Smooth muscle cell (in vitro differentiated cells): ENCODE data around the gene KIAA0753. TPM values are rescaled to one million over a fixed set of nuclear protein-coding genes. Genes with fewer than 3 reads are reported as not detected.

ENCODE experiments used
- DNase-seq: peaks from one replicate; lab custom pipeline; 2025; ENCODE audit not compliant: unreplicated experiment; lab: John Stamatoyannopoulos, UW
- H2AFZ ChIP-seq: fragments of 200-600 bp; sonication (generic); 2 replicates; pipeline ENCODE4 v1.6.0; 2016; ENCODE audit warnings: antibody characterized with exemption, low read depth, mild to moderate bottlenecking
- H3F3A ChIP-seq: fragments of 200-600 bp; sonication (generic); 2 replicates; pipeline ENCODE4 v1.6.0; 2017; ENCODE audit warnings: antibody characterized with exemption, low read depth
- H3K27ac ChIP-seq: fragments of 200-600 bp; sonication (generic); 2 replicates; pipeline ENCODE4 v1.5.1; 2016; ENCODE audit warnings: low read depth, mild to moderate bottlenecking
- H3K27me3 ChIP-seq: fragments of 200-600 bp; sonication (generic); 2 replicates; pipeline ENCODE4 v1.6.1; 2016; ENCODE audit warnings: low read depth, mild to moderate bottlenecking
- H3K36me3 ChIP-seq: fragments of 200-600 bp; sonication (generic); 2 replicates; pipeline ENCODE4 v1.5.1; 2016; ENCODE audit warnings: low read depth
- H3K4me1 ChIP-seq: fragments of 200-600 bp; sonication (generic); 2 replicates; pipeline ENCODE4 v1.5.1; 2016; ENCODE audit warnings: low read depth
- H3K4me2 ChIP-seq: fragments of 200-600 bp; sonication (generic); 2 replicates; pipeline ENCODE4 v1.6.0; 2016; ENCODE audit warnings: mild to moderate bottlenecking
- H3K4me3 ChIP-seq: fragments of 200-600 bp; sonication (generic); 2 replicates; pipeline ENCODE4 v1.5.1; 2016; ENCODE audit warnings: mild to moderate bottlenecking
- H3K79me2 ChIP-seq: fragments of 200-600 bp; sonication (generic); 2 replicates; pipeline ENCODE4 v1.6.0; 2016; ENCODE audit warnings: low read depth, mild to moderate bottlenecking
- H3K9ac ChIP-seq: fragments of 200-600 bp; sonication (generic); 2 replicates; pipeline ENCODE4 v1.6.0; 2016; ENCODE audit warnings: low read depth
- H3K9me3 ChIP-seq: fragments of 200-600 bp; sonication (generic); replicated peaks from 2 replicates; pipeline ENCODE4 v1.5.1; 2016; ENCODE audit warnings: low read depth
- H4K20me1 ChIP-seq: fragments of 200-600 bp; sonication (generic); 2 replicates; pipeline ENCODE4 v1.6.0; 2016; ENCODE audit warnings: low read depth
- CTCF ChIP-seq: fragments of 200-600 bp; sonication (generic); IDR thresholded peaks from 2 replicates; pipeline ENCODE4 v1.5.1; 2017; ENCODE audit warnings: borderline replicate concordance, mild to moderate bottlenecking, antibody characterized with exemption; ENCODE audit not compliant: insufficient read depth, poor library complexity, severe bottlenecking
- WGBS: methylation state at CpG from one replicate; pipeline ENCODE4 v1.1.7; 2016; ENCODE audit warnings: low lambda C conversion rate; 5-methylcytosine and 5-hydroxymethylcytosine counted together
- polyA plus RNA-seq: library from polyadenylated mRNA; unstranded; fragments of >200 nt; fragmentation: Nextera tagmentation; extraction: Ambion mirVana; gene quantifications from 2 replicates; pipeline ENCODE4 v1.2.1, GENCODE V29; 2016
- total RNA-seq: library from RNA; depleted of rRNA; stranded (reverse); fragments of >200 nt; gene quantifications from 2 replicates; pipeline ENCODE4 v1.2.3, GENCODE V29; 2014

The KIAA0753 gene
- total and polyA plus RNA-seq, 2 experiments from 2014 or later = 4.9 to 15.0 TPM

GRCh38 chr17:6577686-6578263 lies 62.7 kb downstream of the KIAA0753 start:
- Histone ChIP-seq H3K9ac (no peak overlapping the region), H4K20me1 (peaks cover 7% of the 10 kb centered on the region), H3K9me3 (no peaks in the 10 kb centered on the region), H3K4me3 (no peak overlapping the region), H3K4me1 (peaks cover 12% of the 10 kb centered on the region), H2AFZ (no peak overlapping the region), H3K4me2 (no peak overlapping the region), H3K79me2 (no peaks in the 10 kb centered on the region), H3F3A (no peaks in the 10 kb centered on the region), H3K27me3 (no peaks in the 10 kb centered on the region), H3K27ac (no peak overlapping the region), H3K36me3 (peaks cover 16% of the 10 kb centered on the region)
- TF ChIP-seq CTCF = no peak
- DNase-seq = no peak
- 82% methylated on average over 7 of the region's 7 CpGs for WGBS

GRCh38 chr17:6576038-6576785 lies 64.3 kb downstream of the KIAA0753 start:
- Histone ChIP-seq H3K4me3 (no peak overlapping the region), H4K20me1 (peaks cover 7% of the 10 kb centered on the region), H3F3A (no peaks in the 10 kb centered on the region), H3K79me2 (no peaks in the 10 kb centered on the region), H3K36me3 (peaks cover 5% of the 10 kb centered on the region), H3K27me3 (no peaks in the 10 kb centered on the region), H3K9me3 (no peaks in the 10 kb centered on the region), H3K27ac (peak overlapping the region; percentile 55), H3K4me1 (peaks cover 13% of the 10 kb centered on the region), H3K4me2 (no peak overlapping the region), H3K9ac (no peak overlapping the region), H2AFZ (no peak overlapping the region)
- no peak for TF ChIP-seq CTCF
- 95% methylated on average over 7 of the region's 7 CpGs for WGBS
- no peak for DNase-seq

GRCh38 chr17:6575596-6575988 lies 64.9 kb downstream of the KIAA0753 start:
- no peaks in the 10 kb centered on the region for H3F3A ChIP-seq
- H3K27me3 ChIP-seq = no peaks in the 10 kb centered on the region
- no peaks in the 10 kb centered on the region for H3K79me2 ChIP-seq
- peak overlapping the region; percentile 55 for H3K27ac ChIP-seq
- no peak for DNase-seq
- H4K20me1 ChIP-seq = peaks cover 7% of the 10 kb centered on the region
- peak overlapping the region; percentile 68 for H3K4me2 ChIP-seq
- no peak overlapping the region for H2AFZ ChIP-seq
- H3K36me3 ChIP-seq = peaks cover 5% of the 10 kb centered on the region
- no peak for TF ChIP-seq CTCF
- no peaks in the 10 kb centered on the region for H3K9me3 ChIP-seq
- H3K4me3 ChIP-seq = no peak overlapping the region
- WGBS = 83% methylated on average over 5 of the region's 5 CpGs
- H3K4me1 ChIP-seq = peaks cover 17% of the 10 kb centered on the region
- no peak overlapping the region for H3K9ac ChIP-seq
